NCI-H2227 (cell line): ENCODE data around the gene HSPA2.
"Not testable (repeated sequence)": the region's sequence is repeated elsewhere in the genome, so short reads cannot be mapped to it uniquely, and the experiment has no call there.

Experiments
- DNase-seq: peaks from one replicate; lab custom pipeline; 2025; ENCODE audit not compliant: unreplicated experiment; lab: John Stamatoyannopoulos, UW

The HSPA2 gene

DNA sequence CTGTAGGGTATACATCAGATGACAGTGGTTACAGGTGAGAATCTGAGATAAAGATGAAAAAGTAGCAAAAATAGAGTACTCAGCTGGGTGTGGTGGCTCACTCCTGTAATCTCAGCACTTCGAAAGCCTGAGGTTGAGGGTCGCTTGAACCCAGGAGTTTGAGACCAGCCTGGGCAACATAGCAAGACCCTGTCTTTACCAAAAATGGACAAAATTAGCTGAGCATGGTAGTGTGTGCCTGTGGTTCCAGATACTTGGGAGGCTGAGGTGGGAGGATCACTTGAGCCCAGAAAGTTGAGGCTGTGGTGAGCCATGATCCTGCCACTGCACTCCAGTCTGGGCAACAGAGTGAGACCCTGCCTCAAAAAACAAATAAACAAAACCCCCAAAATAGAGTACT lies 17.7 kb downstream of the HSPA2 start:
- not testable (repeated sequence) for DNase-seq

DNA sequence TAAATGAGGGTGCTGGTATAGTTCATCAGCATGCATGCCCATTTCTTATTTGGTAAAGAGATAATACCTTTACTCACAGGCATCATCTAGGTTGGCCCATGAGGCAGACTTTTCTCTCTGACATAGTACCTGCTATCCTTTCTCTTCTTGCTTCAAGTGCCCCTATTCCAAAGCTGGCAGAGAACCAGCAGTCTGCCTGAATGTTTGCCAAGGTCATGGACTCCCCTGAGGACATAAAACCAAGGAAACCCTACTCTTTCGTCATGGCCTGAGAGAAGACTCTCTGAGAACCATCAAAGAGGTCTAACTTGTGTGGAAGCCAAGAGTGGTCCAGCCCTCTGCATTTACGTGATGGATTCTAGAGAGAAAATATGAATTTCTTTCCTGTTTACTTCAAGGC lies 21.1 kb downstream of the HSPA2 start:
- no peak for DNase-seq

DNA sequence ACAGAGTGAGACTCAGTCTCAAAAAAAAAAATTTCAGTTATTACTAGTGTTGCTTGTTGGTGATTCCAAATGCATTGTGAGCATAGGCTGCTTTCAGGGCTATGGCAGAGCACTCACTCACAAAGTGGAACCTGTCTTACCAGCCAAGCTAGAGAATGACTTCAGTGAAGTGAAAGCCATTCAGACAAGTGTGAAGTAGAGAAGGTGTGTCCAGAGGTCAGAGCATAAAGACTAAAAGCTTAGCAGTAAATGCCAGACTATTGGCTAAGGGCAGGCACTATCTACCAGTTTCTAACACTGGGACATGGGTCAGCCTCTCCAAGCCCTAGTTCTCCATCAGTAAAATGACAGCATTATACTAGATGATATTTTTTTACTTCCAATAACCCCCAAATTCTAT lies 21.9 kb downstream of the HSPA2 start:
- DNase-seq, result no peak

DNA sequence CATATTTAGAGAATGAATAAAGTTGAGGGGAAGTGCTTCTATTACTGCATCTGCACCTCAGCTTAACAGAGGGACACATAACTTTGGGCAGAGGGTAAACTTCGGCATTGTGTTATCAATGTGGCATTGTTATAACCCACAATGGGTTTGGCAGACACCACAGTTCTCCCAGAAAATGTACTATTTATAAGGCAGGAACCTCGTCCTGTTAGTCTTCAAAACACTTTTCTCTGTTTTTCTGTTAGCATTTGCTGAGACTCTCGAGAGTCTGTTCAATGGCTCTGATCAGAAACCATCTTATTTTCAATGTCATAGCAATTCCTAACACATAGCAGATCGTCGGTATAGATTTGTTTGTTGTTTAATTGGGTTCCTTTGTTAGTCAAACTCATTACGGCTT lies 23.2 kb downstream of the HSPA2 start:
- DNase-seq, result no peak

DNA sequence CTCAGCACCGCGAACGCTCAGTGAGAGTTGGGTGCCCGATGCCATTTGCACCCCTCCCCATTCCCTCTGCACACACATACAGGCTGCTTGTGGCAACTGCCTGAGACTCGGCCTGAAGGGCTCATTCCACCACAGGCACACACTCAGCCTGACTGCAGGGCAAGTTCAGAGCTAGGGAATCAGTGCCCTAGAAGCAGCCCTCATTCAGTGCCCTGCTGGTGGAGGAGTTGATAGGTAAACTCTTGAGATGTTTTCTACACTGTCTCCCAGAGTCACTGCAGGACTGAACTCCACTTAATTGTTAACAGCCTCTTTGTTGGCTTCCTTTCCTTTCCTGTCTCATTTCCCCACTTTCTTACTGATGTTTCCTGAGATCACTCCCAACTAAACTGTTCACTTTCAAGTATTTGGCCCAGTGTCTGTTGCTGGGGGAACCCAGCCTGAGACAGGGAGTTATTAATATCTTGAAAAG lies 26.1 kb downstream of the HSPA2 start:
- no peak for DNase-seq

DNA sequence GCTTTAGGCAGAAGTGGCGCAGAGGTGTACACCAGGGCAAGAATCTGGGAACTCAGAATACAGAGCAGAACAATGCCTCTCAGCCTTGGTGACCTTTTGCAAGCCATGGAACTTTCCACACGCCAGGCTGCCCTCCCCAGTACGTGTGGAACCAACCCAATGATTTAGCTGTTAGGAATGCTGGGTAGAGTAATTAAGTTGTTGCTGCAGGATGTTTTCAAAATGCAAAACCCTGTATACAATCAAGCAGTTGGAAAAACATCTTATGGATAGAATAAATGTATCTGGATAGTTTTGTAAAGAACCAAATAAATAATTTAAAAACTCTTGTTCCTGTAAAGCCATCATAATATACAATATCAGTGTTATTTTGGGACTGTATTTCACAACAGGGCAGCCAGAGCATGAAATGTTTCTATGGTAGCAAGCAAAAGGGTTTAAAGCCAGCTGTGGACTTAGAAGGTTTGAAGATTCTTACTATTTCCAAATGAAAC lies 28.6 kb downstream of the HSPA2 start:
- no peak for DNase-seq

DNA sequence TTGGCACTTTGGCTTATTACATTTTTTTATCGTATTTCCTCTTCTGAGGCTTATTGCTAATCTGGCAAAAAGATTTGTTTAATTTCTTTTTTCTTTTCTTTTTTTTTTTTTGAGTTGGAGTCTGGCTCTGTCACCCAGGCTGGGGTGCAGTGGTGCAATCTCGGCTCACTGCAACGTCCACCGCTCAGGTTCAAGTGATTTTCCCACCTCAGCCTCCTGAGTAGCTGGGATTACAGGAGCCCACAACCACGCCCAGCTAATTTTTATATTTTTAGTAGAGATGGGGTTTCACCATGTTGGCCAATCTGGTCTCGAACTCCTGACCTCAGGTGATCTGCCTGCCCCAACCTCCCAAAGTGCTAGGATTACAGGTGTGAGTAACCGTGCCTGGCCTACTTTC lies 29.1 kb downstream of the HSPA2 start:
- not testable (repeated sequence) for DNase-seq

DNA sequence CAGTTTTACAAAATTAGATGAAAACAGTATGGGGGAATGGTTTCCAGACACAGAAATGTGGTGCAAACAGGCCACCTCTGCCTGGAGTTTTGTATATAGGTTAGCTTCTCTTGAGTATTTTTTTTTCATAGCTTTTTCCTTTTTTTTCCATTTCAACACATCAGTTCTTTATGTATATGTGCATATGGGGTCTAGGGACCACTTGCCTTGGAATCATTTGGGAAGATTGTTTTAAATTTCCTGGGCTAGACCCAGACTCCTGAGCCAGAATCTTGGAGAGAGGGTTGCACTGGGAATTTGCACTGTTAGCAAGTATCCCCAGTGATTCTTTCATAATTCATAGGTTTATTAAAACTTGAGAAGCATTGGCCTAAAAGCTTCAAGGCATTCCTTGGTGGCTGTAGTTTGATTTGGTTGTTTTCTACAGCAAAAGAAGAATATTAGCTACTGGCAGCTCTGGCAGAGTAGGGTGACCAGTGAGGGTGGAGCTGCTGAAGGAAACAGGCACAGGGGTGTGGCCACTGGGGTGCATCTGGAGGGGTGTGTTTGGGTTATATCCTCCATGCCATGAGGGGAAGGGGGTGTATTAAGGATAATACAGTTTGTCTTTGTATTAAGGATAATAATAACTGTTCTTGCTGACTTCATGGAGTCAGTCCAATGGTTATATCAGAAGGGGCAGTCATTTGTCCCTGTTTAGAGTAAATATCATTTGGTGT lies 32.0 kb downstream of the HSPA2 start:
- DNase-seq, result no peak

DNA sequence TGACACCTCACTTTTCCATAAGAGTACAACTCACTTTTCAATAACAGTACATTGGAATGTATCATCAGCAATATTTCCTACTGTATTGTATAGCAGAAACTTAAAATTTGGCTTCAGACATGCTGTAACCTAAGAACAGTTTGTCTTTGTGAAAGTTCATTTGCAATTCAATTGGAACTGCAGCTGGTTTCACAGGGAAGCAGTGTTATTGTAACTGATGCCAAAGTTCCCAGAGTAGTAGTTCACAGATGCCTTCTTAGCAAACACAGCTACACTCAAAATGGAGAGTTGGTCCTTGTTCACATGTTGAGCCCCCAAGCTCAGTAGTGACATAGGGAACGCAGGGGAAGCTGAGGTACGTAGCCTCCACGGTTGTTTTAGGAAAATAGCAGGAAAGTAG lies 32.6 kb downstream of the HSPA2 start:
- DNase-seq, result no peak

DNA sequence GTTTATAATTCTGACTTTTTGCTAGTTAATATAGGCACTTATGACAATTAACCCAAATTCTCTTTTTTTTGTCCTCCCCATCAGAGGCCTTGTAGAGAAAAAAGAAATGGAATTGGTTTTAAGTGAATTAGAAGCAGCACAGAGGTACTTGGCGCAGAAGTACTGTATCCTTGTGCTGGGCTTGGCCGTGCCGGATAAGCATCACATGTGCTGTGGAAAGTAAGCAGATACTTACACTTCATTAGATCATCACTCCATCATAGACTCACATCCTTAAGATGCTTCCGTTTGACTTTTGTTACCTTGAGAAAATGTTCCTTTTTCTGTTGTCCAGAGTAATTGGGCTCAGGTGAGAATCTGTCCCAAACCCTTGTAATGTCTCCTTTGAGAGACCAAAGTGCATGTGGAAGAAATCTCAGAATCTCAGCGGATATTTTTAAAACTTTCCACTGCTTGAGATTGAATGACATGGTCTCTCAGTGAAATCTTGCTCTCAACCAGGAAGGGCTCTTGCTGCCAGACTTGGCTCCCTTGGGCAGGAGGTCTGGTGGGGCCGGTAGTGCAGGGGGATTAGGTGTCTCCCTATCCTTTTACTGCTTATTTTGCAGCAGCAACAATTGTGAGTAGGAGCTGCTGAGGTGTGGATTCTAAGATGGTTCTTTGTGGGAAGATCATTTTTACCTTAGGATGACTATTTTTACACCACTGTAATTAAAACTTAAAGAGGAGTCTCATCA lies 34.0 kb downstream of the HSPA2 start:
- no peak for DNase-seq

DNA sequence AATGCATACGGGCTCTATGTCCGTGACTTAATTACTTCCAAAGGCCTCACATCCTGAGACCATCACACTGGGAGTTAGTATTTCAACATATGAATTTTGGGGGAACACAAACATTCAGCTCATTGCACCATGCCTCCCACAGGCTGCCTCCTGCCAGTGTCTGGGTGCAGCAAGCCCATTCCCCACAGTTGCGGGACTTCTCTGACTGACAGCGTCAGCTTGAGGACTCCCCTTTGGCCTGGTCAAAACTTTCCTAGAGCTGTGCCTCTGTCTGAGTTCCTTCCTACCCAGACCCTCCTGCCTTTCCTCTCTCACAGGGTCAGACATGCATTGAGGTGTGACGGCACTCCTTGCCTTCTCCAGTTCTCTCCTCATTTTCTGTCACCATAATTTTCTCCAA lies 36.7 kb downstream of the HSPA2 start:
- no peak for DNase-seq

DNA sequence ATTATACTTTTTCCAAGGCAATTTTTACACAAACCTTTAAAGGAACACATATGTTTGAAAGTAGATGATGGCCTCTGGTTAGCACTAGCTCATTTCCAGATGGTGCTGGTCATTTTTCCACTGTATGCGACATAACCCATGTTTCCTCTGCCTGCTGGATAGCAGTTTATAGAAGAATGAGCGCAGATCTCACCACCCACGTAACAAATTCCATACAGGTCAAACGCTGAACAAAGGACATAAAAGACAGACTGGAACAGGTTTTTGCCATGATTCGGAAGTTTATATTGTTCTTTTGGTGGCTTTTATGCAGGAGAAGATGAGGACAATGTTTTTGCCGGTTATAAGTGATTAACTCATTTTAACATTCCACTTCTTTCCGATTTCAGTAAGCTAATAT lies 39.9 kb downstream of the HSPA2 start:
- no peak for DNase-seq

DNA sequence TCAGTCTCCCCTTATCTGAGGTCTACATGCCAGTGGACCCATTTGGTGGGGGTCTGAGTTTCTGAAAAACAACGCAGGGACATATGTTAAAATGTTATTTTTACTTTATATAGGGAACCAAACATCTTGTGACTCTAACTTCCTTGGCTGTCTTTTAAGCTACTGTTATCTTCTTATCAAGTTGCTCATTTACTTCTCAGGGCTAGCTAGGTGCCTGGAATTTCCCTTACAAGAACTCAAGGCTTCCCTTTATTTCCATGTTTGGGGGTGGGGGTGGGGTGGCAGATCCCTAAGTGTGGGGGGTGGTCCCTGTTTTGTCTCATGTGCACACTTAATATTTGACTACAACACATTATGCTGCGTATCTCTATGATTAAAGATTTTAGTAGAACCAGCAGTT lies 40.8 kb downstream of the HSPA2 start:
- DNase-seq, result no peak

DNA sequence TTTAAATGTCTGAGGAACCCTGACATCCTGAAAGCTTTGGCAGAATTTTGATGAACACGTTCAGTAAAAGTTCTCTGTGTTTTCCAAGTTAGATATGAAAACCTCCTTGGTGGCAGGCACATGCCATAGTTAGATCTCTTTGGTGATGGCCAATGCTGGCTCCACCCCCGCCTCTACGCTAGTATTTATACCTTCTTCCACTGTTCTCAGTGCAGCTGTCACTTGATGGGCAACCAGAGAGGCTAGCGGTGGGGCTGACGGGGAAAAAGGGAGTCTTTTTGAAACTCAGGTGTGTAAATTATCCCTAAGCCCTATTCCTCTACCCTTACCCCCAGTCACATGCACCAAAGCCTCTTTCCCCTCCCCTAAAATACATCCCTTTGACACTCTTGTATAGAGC lies 41.3 kb downstream of the HSPA2 start:
- DNase-seq, result no peak

DNA sequence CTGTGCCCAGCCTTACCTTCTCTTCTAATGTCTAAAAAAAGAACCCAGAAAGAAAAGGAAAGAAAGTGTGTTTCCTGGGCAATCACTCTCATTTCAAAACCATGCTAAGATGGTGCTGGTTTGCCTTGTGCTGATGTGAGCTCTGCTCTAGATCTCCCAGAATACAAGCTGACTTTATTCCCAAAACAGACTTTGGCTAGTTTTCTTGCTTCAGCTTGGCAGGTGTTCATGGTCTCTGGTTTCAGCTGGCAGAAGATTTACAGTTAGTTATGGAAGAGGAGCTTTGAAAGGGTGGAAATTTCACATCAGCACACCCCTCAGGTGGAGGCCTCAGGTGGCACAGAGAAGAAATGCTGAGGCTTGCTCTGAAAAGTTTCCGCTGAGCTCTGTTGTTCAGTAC lies 43.6 kb downstream of the HSPA2 start:
- DNase-seq, result no peak

DNA sequence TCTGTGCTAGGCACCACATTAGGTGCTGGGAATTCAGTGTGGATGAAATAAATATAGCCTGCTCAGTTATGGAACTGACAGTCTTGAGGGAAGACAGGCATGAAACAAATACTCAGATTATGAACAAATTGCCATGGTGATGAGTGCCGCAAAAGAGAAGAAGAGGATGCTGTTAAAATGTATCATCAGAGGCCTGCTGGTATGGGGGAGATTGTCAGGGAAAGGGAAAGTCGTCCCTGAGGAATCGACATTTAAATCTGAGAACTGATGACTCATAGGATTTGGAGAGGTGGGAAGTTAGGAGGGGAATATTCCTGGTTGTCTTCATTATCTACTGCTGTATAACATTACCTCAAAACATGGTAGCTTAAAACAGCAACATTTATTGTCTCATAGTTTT lies 51.3 kb downstream of the HSPA2 start:
- no peak for DNase-seq
